Keratinocyte (primary cell): Measurements from ENCODE around the gene PSMD6. TPM values are rescaled to one million over a fixed set of nuclear protein-coding genes. Genes with fewer than 3 reads are reported as not detected.

Experiments
- DNase-seq: peaks from one replicate; pipeline ENCODE4 v3.0.0-alpha.2; 2011; ENCODE audit warnings: low read depth, missing footprints, low spot score
- FAIRE-seq: peaks from 2 replicates; lab custom pipeline; 2011; peaks lifted over from hg19 to GRCh38; lab: Jason Lieb, UNC
- H2AFZ ChIP-seq: 2 replicates; pipeline ENCODE4 v1.6.0; 2012; ENCODE audit warnings: low read length, control low read depth, inconsistent platforms; ENCODE audit not compliant: control insufficient read depth
- H3K27ac ChIP-seq: 2 replicates; pipeline ENCODE4 v1.5.1; 2011; ENCODE audit warnings: low read length; ENCODE audit not compliant: control insufficient read depth, insufficient read depth
- H3K27me3 ChIP-seq: 3 replicates; pipeline ENCODE4 v1.6.0; 2011; ENCODE audit warnings: low read length; ENCODE audit not compliant: control insufficient read depth, insufficient read depth; ENCODE audit errors: extremely low read depth
- H3K36me3 ChIP-seq, 2 experiments: 2 replicates in 1 of 2; 3 replicates in 1 of 2; pipeline ENCODE4 v1.5.1; 2011; ENCODE audit warnings: low read length in 2 of 2, mild to moderate bottlenecking in 1 of 2; ENCODE audit not compliant: control insufficient read depth in 2 of 2, insufficient read depth in 2 of 2; ENCODE audit errors: extremely low read depth in 1 of 2
- H3K4me1 ChIP-seq: 3 replicates; pipeline ENCODE4 v1.5.1; 2011; ENCODE audit warnings: low read length; ENCODE audit not compliant: control insufficient read depth, insufficient read depth; ENCODE audit errors: extremely low read depth
- H3K4me2 ChIP-seq: 3 replicates; pipeline ENCODE4 v1.6.0; 2011; ENCODE audit warnings: low read depth, low read length; ENCODE audit not compliant: control insufficient read depth, insufficient read depth; ENCODE audit errors: extremely low read depth
- H3K4me3 ChIP-seq, 3 experiments: fragments of 200-600 bp in 1 of 3; sonication (generic) in 1 of 3; 2 replicates in 2 of 3; 3 replicates in 1 of 3; pipeline ENCODE4 v1.5.1; 2011 to 2016; ENCODE audit warnings: low read length in 3 of 3, mild to moderate bottlenecking in 3 of 3, control low read depth in 2 of 3, inconsistent platforms in 1 of 3, low read depth in 1 of 3, mixed read lengths in 1 of 3, mixed run types in 1 of 3, moderate library complexity in 1 of 3; ENCODE audit not compliant: control insufficient read depth in 2 of 3, insufficient read depth in 2 of 3; ENCODE audit errors: extremely low read depth in 1 of 3
- H3K79me2 ChIP-seq: 2 replicates; pipeline ENCODE4 v1.6.0; 2012; ENCODE audit warnings: low read length; ENCODE audit not compliant: control insufficient read depth, insufficient read depth
- H3K9ac ChIP-seq: 3 replicates; pipeline ENCODE4 v1.6.0; 2011; ENCODE audit warnings: low read length; ENCODE audit not compliant: control insufficient read depth, insufficient read depth; ENCODE audit errors: extremely low read depth
- H3K9me1 ChIP-seq: 3 replicates; pipeline ENCODE4 v1.6.0; 2011; ENCODE audit warnings: low read length; ENCODE audit not compliant: control insufficient read depth, insufficient read depth; ENCODE audit errors: extremely low read depth
- H3K9me3 ChIP-seq: 2 replicates; pipeline ENCODE4 v1.5.1; 2012; ENCODE audit warnings: low read depth, low read length; ENCODE audit not compliant: control insufficient read depth
- H4K20me1 ChIP-seq: 3 replicates; pipeline ENCODE4 v1.6.0; 2011; ENCODE audit warnings: low read length; ENCODE audit not compliant: control insufficient read depth, insufficient read depth; ENCODE audit errors: extremely low read depth
- EZH2 ChIP-seq: IDR thresholded peaks from one replicate; pipeline ENCODE4 v1.6.1; 2012; ENCODE audit warnings: inconsistent platforms, mild to moderate bottlenecking, low read length, moderate library complexity
- dilution Hi-C: fragments of 300-500 bp; cut with MboI; formaldehyde crosslinking; loops from one replicate; pipeline ENCODE4 v1.7.0; 2020; ENCODE audit warnings: low sequenced_read_pairs; ENCODE audit not compliant: extremely low pct_ligation_motif_present
- polyA plus RNA-seq, 5 experiments: library from polyadenylated mRNA; depleted of rRNA in 3 of 5; stranded (reverse) in 3 of 5; stranded (forward) in 1 of 5; unstranded in 1 of 5; fragments of >200 nt; gene quantifications; 1 replicate in 1 of 5; 2 replicates in 3 of 5; 3 replicates in 1 of 5; pipeline versions ENCODE4 v1.2.1 to v1.2.3, GENCODE V29; 2011 to 2012; ENCODE audit warnings: missing spikeins in 2 of 5, low read depth in 1 of 5, low replicate concordance in 1 of 5
- TF ChIP-seq, protein P1 (sequence below), 3 experiments: IDR thresholded peaks in 1 of 3; conservative IDR thresholded peaks in 1 of 3; optimal IDR thresholded peaks in 1 of 3; 2 replicates in 2 of 3; 3 replicates in 1 of 3; pipeline versions ENCODE3 to v1.5.1; 2011; ENCODE audit warnings: low read length in 3 of 3, mild to moderate bottlenecking in 3 of 3, moderate library complexity in 2 of 3, control low read depth in 1 of 3, inconsistent platforms in 1 of 3; ENCODE audit not compliant: insufficient read depth in 2 of 3; ENCODE audit errors: extremely low read depth in 1 of 3

Gene PSMD6
- polyA plus RNA-seq, 1 donor (not counting 4 experiments of a cell fraction or from before 2014, with no cell fraction given), result 100 TPM

GRCh38 chr3:64039332-64039731 is 16.0 kb upstream of the PSMD6 start:
- Histone ChIP-seq H2AFZ (no peak overlapping the region), H4K20me1 (no peaks in the 10 kb centered on the region), H3K27me3 (peaks cover 4% of the 10 kb centered on the region), H3K36me3 (no peaks in the 10 kb centered on the region), H3K9me3 (no peaks in the 10 kb centered on the region), H3K4me1 (no peaks in the 10 kb centered on the region), H3K9me1 (no peaks in the 10 kb centered on the region), H3K4me3 (no peak overlapping the region), H3K27ac (no peak overlapping the region), H3K79me2 (no peaks in the 10 kb centered on the region), H3K4me2 (no peak overlapping the region), H3K9ac (no peak overlapping the region)
- DNase-seq, result no peak
- TF ChIP-seq, protein P1, sequence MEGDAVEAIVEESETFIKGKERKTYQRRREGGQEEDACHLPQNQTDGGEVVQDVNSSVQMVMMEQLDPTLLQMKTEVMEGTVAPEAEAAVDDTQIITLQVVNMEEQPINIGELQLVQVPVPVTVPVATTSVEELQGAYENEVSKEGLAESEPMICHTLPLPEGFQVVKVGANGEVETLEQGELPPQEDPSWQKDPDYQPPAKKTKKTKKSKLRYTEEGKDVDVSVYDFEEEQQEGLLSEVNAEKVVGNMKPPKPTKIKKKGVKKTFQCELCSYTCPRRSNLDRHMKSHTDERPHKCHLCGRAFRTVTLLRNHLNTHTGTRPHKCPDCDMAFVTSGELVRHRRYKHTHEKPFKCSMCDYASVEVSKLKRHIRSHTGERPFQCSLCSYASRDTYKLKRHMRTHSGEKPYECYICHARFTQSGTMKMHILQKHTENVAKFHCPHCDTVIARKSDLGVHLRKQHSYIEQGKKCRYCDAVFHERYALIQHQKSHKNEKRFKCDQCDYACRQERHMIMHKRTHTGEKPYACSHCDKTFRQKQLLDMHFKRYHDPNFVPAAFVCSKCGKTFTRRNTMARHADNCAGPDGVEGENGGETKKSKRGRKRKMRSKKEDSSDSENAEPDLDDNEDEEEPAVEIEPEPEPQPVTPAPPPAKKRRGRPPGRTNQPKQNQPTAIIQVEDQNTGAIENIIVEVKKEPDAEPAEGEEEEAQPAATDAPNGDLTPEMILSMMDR (optimal IDR thresholded peaks at IDR 0.05 in 1 of 3, IDR thresholded peaks at IDR 0.05 in 1 of 3, conservative IDR thresholded peaks at IDR 0.05 in 1 of 3; ENCODE audit: extremely low read depth in 1 of 3, insufficient read depth in 2 of 3, low read length in 3 of 3), result no peak
- TF ChIP-seq EZH2, result no peak
- dilution Hi-C loops, result no loop called here
- no peak for FAIRE-seq

- Histone ChIP-seq H3K9me3 (no peaks in the 10 kb centered on the region), H2AFZ (no peak overlapping the region), H3K27ac (no peak overlapping the region), H4K20me1 (no peaks in the 10 kb centered on the region), H3K27me3 (peaks cover 4% of the 10 kb centered on the region), H3K79me2 (no peaks in the 10 kb centered on the region), H3K4me2 (no peak overlapping the region), H3K4me1 (no peaks in the 10 kb centered on the region), H3K9me1 (no peaks in the 10 kb centered on the region), H3K4me3 (no peak overlapping the region), H3K36me3 (no peaks in the 10 kb centered on the region), H3K9ac (no peak overlapping the region)
- dilution Hi-C loops, result no loop called here
- DNase-seq (no peak), FAIRE-seq (no peak)
- TF ChIP-seq EZH2, result no peak
- TF ChIP-seq, protein P1 (optimal IDR thresholded peaks at IDR 0.05 in 1 of 3, IDR thresholded peaks at IDR 0.05 in 1 of 3, conservative IDR thresholded peaks at IDR 0.05 in 1 of 3; ENCODE audit: extremely low read depth in 1 of 3, insufficient read depth in 2 of 3, low read length in 3 of 3), result no peak
These were observed 15.0 kb upstream of the PSMD6 start for GRCh38 chr3:64038253-64038767.
